Forelimb muscle (tissue), 1 donor: ENCODE data around the gene LILRA2. TPM values are rescaled to one million over a fixed set of nuclear protein-coding genes. Genes with fewer than 3 reads are reported as not detected.
"Not testable (repeated sequence)": the region's sequence is repeated elsewhere in the genome, so short reads cannot be mapped to it uniquely, and the experiment has no call there.

Source experiments
- DNase-seq: peaks from one replicate; pipeline ENCODE4 v3.0.0-alpha.2; 2013; ENCODE audit warnings: low read depth
- polyA plus RNA-seq: library from polyadenylated mRNA; unstranded; fragments of 120-200 nt; gene quantifications from one replicate; pipeline ENCODE4 v1.2.1, GENCODE V29; 2013; ENCODE audit not compliant: insufficient read length

Gene LILRA2
- polyA plus RNA-seq: 0.81 TPM

DNA sequence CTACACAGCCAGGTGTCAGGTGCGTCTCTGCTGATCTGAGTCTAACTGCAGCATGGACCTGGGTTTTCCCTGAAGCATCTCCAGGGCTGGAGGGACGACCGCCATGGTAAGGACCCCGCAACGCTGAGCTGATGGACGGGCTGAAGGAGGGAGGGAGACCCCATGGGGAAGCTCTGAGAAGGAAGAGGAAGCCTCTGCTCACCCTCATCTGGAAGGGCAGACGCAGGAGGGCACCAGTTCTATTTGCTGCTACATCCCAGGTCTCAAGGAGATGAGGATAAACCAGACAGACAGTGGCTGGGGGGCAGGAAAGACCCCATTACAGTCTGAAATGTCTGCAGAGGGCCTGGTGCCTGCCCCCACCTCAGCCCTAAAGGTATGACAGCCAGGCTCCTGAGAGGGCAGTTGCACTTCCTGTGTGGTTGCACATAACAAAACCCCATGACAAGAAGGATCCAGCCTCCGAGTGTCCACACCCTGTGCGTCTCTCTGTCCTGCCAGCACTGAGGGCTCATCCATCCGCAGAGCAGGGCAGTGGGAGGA, at the start of gene LILRA2:
LILRA2 (plus strand) TSS at position 461 of the 543 bp plus-strand sequence. CDS start 89 bp downstream, outside the sequence.
- DNase-seq: no peak

DNA sequence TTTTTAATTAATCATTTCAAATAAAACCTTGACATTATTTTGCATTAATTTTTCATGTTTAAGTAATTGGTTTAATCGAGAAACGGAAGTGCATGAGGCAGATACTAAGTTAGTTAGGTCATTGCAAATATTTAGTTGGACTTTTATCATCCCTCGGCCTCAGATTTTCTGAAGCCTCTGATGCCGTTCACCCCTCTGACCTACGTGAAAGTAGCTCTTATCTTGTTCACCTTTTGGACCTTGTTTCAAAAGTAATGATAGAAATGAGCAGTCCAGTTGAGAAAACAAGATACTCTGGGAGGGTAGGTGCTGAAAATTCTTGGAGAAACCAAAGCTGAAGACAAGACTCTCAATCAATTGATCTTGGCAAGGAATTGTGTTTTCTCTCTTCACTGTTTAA, 48.0 kb upstream of the LILRA2 start:
- no peak for DNase-seq

DNA sequence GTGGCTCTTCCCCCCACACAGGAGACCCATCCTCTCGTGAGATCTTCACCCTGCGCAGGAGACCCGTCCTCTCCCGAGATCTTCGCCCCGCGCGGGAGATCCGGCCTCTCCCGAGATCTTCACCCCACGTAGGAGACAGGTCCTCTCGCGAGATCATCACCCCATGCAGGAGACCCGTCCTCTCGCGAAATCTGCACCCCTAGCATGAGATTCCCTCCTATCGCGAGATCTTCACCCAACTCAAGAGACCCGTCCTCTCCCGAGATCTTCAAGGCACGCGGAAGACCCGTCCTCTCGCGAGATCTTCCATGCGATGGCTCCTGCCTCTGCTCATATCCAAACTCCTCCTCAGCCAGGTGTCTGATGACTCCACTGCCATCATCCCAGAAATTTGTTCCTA, 46.6 kb upstream of the LILRA2 start:
- no peak for DNase-seq

DNA sequence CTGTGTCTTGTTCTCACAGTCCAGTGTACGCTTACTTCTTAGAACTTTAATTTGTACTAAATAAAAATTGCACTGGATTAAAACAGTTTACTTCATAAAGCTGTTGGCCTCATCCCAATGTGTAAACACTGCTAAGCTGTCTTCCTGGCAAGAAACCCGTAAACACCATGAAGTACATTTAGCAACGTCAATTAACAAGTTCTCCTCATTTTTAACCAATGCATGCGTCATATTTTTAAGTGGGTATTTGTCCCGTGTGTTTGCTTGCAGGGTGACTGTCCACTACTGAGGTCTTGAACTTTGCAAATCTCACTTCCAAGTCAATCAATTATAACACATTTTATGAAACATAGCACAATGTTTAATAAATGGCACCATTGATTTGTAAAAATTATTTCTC, 42.7 kb upstream of the LILRA2 start:
- no peak for DNase-seq

DNA sequence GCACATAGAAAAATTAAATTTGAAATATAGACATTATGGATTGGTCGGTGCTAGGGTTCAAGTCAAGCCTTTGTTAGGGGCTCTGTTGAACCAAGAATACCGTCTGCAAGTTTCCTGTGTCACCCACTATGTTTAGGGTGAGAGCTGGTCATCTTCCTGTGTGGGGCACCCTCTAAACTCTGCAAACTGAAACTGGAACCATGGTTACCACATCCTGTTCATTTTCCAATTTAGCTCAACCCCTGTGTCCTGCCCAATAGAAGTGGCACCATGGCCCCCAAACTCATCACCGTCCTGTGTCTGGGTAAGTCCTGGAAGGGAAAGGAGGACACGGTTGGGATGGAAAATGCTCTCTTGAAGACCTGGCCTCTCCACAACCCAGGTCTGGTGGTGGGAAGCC, 41.1 kb upstream of the LILRA2 start:
- no peak for DNase-seq

DNA sequence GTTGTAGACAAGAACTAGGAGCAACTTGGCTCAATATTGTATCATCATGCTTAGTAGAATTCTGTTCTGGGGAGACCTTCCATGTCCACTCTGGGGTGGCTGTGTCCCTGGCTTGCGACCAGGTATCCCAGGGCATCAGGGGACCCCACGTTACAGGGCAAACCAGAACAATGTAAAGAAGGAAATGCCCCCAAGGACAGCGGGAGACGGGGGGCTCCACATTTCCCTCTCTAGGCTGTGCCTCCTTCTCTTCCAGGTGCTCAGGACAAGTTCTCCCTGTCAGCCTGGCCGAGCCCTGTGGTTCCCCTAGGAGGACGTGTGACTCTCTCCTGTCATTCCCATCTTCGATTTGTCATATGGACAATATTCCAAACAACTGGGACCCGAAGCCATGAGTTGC, 40.1 kb upstream of the LILRA2 start:
- DNase-seq: no peak

DNA sequence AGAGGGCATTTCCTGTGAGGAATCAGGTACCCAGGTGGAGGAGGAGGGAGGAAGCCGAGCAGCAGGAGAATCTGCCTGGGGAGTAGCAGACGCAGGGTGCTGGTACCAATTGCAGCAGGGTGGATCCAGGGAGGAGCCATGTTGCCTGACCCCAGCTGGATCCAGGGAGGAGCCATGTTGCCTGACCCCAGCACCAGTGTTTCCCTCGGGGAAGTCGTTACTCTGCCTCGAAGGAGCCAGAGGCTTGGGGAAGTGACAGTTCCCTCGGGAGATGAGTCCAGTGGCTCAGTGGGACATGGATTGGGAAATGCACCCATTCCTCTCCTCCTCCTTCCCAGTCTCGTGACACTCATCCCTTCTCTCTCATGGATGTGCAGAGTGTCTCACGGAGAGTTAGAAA, 39.4 kb upstream of the LILRA2 start:
- DNase-seq: no peak

DNA sequence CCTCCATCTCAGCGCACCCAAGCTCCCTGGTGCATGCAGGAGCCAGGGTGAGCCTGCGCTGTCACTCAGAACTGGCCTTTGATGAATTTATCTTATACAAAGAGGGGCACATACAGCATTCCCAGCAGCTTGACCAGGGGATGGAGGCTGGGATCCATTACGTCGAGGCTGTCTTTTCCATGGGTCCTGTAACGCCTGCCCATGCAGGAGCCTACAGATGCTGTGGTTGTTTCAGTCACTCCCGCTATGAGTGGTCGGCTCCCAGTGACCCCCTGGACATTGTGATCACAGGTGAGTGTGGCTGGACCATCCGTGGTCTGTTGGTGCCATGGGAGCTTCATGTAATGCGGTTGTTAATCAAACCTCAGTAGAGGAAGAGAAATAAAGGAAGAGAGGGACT, 38.0 kb upstream of the LILRA2 start:
- no peak for DNase-seq

DNA sequence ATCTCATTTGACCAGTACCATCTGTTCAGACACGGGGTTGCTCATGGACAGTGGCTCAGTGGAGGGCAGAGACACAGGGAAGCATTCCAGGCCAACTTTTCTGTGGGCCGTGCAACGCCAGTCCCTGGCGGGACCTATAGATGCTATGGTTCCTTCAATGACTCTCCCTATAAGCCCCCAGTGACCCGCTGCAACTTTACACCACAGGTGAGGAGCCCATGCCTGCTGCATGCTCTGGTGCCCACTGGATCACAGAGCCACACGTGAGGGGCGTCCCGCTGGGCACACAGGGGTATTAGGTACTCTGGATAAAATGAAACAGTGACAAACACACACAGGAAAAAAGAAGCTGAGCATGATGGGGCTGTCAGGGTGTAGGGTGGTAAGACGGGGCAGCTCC, 36.6 kb upstream of the LILRA2 start:
- no peak for DNase-seq

DNA sequence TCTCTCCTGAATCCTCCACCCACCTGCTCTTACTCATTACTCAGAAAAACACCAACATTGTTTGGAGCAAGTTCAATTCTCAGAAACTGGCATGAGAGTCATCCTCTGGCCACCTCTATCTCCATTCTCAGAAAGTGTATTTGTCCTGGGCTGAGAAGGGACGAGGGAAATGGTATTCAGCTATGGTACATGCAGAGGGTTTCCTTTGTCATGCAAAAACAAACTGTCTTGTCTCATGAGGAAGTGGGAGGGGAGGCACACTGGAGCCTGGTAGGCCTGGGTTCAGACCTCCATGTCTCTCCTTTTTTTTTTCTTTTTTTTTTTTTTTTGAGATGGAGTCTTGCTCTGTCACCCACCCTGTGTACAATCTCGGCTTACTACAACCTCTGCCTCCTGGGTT, 31.9 kb upstream of the LILRA2 start:
- no peak for DNase-seq

DNA sequence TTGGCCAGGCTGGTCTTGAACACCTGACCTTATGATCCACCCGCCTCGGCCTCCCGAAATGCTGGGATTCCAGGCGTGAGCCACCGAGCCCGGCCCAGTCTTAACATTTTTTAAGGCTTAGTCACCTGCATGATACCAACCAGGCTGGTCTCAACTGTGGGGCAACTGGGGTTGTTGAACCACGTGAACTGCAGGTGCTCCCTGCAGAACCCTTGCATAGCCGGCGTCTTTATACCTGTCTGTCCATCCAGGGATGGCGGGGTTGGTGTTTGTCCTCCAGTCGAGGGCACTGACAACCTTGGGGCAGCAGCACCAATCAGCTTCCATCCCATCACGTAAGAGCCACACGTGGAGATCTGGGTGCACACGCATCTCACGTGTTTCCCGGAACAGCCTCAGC, 24.8 kb upstream of the LILRA2 start:
- DNase-seq: no peak

DNA sequence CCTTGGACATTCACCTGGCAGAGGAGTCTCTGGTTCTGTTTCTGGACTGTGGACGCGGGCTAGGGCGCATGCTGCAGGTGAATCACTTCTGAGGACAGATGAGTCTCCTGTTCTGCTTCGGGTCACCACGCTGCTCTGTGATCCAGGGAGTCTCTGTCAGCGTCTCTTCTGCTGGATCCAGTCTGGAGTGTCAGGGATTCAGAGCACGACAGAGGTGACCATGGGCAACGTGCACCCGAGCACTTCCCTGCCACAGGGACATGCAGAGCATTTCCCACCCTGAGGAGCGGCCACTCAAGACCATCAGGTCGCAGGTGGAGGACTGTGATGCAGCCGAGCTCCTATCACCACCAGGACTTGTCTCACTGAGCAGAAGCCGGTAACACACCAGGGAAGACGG, 24.4 kb upstream of the LILRA2 start:
- no peak for DNase-seq

DNA sequence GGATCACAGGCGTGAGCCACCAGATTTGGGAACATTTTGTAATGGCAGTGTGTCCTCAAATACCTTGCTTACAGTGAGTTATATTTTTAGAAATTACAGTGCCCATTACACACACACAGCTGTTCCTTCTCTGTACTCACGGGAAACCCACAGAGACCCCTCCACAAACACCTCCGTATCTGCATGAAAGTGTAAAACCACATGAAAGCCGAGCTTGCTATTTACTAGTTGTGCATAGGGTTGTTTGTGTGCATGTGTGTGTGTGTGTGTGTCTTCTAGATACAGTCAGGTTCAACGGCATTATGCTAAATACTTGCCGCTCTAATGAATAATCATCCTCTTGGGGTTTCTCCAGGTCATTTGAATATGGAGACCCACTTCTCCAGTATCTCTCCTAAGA, 22.3 kb upstream of the LILRA2 start:
- DNase-seq: no peak

DNA sequence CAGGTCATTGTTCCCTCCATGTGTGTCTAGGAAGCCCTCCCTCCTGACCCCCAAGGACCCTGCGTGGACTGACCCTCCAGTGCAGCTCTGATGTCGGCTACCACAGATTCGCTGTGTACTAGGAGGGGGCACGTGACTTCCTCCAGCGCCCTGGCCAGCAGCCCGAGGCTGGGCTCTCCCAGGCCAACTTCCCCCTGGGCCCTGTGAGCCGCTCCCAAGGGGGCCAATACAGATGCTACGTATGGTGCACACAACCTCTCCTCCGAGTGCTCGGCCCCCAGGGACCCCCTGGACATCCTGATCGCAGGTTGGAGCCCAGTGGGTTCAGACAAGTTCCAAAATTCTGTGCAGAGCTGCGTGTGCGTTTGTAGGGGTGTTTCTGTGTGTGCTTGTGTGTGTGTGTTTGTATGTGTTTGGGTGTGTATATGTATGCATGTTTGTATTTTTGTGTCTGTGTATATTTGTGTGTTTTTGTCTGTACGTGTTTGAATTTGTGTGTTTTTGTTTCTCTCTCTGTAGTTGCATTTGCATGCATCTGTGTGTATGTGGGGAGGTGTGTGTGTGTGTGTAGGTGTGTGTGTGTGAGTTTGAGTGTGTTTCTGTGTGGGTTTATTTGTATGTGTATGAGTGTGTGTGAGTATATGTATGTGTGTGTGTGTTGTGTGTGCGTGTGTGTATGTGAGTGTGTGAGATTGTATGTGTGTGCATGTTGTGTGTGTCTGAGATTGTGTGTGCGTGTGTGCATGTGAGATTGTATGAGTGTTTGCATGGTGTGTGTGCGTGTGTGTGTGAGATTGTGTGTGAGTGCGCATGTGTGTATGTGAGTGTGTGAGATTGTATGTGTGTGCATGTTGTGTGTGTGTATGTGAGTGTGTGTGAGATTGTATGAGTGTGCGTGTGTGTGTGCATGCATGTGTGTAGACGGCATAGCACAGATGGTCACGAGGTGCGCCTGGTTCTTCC, 21.4 kb upstream of the LILRA2 start:
- no peak for DNase-seq

DNA sequence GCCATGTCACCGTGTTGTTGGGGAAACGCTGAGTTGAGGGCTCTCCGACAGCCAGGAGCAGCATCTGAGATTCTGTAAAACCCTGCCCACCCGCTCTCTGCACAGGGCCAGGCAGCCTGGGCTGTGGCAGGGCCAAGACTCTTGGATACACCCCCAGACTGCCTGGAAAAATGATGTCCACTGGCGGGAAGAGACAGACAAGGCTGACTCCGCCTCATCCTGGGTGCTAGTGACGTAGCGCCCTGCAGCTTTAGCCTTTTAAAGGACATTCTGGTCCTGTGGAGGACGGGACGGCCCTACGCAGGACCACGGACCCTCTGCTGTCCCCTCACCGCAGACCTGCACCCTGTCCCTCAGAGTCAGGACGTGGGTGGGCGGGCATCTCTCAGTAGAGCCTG, 20.7 kb upstream of the LILRA2 start:
- no peak for DNase-seq

DNA sequence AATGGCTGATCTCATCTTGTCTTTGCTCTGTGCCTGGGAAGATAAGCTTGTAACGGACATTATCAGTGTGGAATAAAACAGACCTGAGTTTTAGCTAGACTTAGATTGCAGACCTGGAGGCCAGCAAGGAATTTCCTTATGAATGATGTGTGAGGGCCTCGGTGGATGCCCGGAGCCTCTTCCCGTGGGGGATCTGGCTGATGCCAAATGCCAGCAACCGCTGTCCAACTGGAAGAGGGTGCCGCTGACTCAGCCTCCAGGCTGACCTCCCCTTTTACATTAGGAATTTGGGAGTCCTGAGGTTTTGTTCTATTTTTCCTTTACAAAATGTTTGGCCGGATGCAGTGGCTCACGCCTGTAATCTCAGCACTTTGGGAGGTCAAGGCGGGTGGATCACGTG, 19.6 kb upstream of the LILRA2 start:
- no peak for DNase-seq

DNA sequence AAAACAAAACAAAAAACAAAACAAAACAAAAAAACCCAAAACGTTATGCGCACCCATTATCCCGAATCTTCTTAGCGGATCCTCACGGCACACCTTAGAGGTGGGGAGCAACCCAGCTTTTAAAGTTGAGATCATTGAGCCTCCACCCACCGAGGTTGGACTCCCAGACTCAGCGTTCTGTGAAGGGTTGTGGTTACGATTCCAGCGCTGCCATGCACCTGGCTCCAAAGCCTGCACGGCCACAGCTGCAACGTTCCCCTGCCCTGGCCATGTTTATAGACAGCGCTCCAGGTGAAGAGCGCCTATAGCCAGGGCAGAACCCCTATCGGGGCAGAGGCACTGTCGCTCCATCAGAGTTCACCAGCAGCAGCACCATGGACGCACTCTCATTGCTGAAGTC, 18.7 kb upstream of the LILRA2 start:
- DNase-seq: no peak

DNA sequence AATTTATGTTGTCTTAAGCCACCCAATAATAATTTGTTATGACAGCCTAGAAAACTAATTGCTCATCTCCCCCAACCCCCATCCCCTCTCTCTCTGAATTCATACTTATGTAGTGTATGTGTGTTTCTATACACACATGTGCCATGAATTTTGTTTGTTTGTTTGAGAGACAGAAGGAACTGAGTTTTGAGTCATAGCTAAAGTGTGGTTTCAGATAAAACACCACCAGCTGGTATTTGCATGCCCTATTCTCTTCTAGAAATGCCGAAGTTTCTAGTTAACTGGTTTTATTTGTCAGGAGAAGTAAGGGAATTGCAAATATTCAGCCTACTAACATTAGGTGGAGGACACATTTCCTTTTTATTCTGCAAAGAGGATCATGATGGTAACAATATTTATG, 17.4 kb upstream of the LILRA2 start:
- no peak for DNase-seq

DNA sequence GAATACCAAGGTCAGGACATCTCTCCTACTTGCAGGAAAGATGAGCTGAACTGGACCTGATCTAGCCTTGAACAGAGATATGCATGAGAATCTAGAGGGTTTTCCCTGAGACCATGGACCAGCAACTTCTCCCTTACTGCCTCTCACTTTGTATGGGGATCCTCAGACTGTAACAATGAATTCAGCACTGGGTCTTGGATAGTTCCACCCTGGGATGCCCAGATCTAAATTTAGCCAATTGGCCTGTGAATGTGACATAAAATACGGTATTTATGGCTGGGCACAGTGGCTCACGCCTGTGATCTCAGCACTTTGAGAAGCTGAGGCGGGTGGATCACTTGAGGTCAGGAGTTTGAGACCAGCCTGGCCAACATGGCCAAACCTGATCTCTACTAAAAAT, 15.3 kb upstream of the LILRA2 start:
- no peak for DNase-seq

DNA sequence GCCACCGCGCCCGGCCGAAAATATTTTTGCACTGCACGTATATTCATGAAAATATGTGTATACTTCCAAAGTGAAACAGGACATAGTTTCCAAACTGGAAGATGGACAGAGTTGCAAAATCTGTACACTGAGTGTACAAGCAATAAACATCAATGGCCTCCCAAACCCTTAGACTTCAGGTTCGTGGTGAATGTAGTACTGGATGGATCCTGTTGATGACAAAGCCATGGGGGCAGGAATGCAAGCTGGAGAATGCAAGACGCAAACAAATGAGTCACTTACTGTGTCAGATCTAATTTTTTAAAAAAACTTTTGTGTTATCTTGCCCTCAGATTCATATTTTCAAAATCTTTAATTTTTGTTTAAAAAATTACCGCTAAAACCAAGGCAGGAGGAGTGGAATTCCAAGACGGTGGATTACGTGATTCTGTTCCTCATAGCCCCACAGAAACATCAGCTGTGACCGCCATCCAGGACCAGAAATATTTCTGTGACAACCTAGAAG, 12.7 kb upstream of the LILRA2 start:
- no peak for DNase-seq

DNA sequence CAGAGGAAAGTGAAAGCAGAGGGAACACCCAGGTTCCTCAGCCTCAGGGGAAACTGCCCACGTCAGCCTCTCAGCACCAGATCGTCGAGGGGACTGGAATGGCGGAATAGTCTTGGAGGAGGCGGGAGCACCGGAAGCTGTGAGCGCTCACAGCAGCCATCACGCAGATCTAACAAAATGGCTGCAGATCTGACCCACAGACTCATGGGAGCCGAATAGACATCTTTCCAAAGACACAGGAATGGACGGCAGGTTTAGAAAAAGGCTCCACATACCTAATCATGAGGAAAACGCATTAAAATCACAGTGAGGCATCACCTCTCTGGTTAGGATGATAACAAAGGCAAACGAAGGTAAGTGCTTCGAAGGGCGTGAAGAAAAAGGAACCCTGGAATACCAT, 11.8 kb upstream of the LILRA2 start:
- no peak for DNase-seq

DNA sequence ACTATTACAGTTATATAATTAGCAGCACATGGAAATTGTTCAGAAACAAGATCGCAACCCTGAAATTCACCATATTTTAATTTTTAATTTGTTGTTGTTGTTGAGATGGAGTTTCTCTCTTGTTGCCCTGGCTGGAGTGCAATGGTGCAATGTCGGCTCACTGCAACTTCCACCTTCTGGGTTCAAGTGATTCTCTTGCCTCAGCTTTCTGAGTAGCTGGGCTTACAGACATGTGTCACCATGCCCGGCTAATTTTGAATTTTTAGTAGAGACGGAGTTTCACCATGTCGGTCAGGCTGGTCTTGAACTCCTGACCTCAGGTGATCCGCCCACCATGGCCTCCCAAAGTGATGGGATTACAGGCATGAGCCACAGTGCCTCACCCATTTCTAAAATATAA, 10.4 kb upstream of the LILRA2 start:
- not testable (repeated sequence) for DNase-seq

DNA sequence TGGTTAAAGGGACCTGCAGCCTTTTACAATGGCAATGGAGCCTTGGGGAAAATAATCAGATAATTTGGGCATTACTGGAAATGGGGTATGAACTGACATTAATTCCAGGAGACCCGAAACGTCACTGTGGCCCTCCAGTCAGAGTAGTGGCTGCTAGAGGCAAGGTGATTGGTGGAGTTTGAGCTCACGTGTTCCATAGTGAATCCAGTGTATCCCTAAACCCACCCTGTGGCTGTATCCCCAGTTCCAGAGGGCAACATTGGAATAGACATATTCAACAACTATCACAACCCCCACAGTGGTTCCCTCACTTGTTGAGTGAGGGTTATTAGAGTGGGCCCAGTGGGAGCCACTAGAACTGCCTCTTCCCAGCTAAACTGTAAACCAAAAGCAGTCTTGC, 3.3 kb upstream of the LILRA2 start:
- DNase-seq: no peak
